ENCODE results near the gene ROR1.
"Not testable (repeated sequence)": the region's sequence is repeated elsewhere in the genome, so short reads cannot be mapped to it uniquely, and the experiment has no call there.

The ROR1 gene

GRCh38 chr1:63759778-63760177, 14.0 kb upstream of the ROR1 start:
- DNase-seq, result no peak

GRCh38 chr1:63770381-63770780, 3.4 kb upstream of the ROR1 start:
- DNase-seq, result no peak

GRCh38 chr1:63772201-63772600, 1.6 kb upstream of the ROR1 start:
- no peak for DNase-seq

GRCh38 chr1:63772876-63773275, 941 bp upstream of the ROR1 start:
- no peak for DNase-seq

DNA sequence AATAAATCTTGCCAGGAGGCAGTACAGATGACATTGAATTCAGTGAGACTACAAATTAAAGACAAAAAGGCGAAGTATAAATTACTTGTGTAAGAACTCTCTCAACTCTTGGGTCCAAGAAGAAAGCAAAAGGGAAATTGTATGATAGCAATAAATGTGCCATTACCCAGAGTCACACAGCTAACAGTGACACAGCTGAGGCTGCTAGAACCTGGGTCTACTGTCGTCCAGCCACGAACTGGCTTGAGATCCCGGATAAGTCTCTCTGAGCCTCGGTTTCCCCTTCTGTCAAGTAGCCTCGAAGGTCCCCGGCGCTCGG, 362 bp upstream of the ROR1 start:
- DNase-seq, result no peak

- DNase-seq, result peak; percentile 81
Observed at GRCh38 chr1:63774617-63775417, 1.0 kb downstream of the ROR1 start.

DNA sequence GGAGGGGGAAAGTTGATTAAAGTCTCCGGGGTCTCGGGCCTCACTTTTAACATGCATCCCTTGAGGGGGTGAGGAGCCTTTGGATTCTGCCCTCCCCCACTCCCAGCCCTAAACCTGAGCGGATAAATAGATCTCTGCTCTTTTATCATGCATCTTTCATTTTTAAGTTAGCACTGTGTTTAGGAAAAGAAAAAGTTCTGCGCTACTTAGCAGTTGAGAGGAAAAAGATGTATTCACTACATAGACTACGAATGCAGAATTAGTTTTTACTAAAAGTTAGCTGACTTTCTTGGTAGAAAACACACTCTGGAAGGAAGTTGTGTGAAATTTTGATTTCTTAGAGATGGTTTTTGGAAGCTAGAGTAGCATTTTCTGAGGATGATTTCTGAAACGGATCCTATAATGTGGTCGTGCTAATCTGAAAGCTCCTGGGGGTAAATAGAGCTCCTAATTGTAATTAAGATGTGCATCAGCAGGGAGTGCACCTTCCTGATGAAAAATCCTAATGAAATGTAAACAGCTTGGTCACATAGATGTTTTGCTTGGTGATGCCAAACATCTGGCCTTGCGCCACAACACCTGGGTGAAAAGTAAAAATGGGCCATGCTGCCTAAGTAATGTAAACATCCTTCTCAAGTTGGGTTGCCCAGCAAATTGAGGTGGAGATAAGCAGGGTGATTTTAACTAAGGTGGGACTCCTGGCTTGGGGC, 1.8 kb downstream of the ROR1 start:
- no peak for DNase-seq

- DNase-seq, result no peak
Observed at GRCh38 chr1:63777286-63777685, 3.5 kb downstream of the ROR1 start.

- no peak for DNase-seq
Observed at GRCh38 chr1:63777965-63778880, 4.4 kb downstream of the ROR1 start.

DNA sequence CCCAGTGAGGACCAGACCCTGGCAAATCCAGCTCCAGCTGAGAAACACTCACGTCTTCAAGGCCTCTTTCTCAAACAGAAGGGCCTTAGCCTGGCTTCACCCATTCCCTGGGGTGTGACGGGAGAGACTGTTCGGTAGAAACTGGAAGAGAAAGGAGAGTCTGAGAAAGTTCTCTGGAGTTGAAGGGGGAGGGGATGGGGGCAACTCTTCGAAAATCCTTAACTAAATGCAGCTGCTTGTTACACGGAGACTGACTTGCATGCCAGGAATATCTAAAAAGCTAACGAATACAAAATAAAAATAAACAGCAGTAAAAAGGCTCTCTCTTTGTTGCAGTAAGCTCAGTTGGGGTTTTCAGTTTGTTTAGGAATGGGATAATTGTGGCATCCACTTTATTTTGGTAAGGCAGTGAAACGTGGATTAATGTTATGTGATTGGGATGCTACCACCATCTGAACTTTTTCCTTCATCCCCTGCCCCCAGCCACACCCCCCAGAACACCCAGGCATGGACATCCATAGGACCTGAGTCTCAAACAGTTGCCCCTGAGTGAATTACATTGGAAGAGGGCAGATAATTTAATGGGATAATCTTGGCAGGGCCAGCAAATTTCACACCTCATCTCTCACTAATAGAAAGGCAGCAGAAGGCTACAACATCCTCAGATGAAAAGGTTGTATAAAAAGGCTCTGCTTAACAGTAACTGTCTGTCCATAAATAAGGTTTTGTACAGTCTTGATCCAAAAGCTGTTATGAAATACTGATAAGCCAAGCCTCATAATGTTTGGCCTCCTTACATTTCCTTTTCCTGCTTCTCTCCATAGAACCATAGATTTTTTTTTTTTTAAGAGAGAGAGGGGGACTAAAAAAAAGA, 5.8 kb downstream of the ROR1 start:
- no peak for DNase-seq

DNA sequence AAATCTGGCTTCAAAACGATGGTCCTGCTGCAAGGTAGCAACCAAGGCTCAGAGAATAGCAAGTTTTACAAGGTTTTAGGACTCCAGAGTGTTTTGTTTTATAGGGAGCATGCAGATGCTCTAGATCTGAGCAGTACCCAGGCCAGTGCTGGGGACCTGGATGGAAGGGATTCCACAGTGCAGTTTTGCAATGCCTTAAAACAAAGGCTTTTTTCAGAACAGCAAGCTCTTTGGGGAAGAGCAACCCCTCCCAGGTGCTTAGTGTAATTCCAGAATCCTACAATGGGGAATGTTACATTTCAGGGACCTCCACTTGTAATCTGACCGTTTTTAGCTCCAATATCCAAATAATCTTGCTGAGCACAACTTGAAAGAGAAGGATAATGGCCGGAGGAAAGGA, 6.7 kb downstream of the ROR1 start:
- DNase-seq, result no peak

DNA sequence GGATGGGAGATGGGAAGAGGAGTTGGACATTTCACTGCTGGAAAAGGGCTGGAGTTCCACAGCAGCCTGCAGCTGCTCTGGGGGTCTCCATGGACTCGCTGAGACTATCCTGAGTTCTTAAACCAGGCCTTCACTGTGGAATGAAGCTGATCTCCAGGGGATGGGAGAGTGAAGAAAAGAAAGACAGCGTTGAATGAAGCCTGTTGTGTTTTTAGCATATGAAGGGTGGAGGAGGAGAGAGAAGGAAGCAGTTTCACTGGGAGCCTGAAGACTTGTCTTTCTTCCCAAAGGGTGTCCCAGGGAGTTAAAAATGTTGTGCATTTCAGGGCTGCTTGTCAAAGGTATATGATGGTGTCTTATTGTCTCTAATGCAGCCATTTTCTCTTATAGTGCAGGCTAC, 9.2 kb downstream of the ROR1 start:
- DNase-seq, result no peak

DNA sequence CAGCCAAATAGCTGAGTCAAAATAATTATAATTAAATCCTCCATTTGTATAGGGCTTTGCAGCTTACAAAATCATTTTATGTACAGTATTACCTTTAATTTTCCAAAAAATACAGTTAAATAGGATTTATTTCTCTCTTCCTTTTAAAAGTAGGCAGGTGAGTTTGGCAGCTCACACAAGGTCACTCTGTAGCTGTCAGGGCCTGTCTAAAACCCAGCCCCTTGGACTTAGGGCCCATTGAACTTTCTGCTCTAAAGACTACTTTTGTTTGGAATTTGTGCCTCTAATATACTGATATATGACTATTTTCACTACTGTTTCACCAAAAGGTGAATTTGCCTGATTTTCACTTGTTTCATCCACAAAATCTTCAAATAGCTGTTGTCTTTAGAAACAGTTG, 10.3 kb downstream of the ROR1 start:
- DNase-seq, result no peak

DNA sequence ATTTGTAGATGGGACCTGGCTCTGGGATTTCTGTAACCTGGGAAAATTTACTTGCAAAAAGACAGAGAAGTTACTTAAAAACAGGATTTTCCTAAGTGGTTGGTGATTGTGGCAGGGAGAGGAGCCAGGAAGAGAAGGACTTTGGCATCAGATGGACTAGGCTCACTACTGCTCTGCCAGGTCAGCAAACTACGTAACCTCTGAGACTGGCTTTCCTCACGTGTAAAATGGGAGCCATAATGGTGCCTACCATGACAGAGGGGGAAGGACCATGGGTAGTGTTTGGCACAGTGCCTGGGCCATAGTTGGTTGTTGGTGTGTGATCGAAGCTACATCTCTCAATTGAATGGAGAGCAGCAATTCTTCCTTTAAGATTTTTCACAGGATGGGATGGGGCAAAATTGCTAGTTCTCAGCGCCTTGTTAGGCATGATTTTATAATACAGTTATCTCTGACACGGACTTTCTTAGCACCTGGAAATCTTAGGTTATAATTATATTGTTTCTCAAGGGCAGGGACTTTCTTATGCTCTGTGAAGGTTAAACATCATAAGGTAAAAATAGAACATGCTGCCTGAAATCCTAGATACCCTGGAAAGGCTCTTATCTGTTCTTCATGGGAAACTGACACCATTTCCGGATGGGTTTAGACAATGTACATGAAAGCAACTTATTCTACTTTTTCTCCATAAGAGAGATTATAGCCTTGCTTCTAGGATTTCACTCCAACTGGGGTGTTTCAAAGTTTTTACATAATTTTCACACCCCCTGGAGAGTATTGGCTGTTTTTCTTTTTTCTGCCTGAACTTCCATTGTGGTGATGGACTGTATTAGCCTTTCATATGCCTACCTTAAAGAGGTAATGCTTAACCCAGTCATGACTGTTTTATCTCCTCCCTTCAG, 10.9 kb downstream of the ROR1 start:
- no peak for DNase-seq

- not testable (repeated sequence) for DNase-seq
Observed at GRCh38 chr1:63787270-63787669, 13.5 kb downstream of the ROR1 start.

GRCh38 chr1:63787875-63788274, 14.1 kb downstream of the ROR1 start:
- DNase-seq, result no peak

DNA sequence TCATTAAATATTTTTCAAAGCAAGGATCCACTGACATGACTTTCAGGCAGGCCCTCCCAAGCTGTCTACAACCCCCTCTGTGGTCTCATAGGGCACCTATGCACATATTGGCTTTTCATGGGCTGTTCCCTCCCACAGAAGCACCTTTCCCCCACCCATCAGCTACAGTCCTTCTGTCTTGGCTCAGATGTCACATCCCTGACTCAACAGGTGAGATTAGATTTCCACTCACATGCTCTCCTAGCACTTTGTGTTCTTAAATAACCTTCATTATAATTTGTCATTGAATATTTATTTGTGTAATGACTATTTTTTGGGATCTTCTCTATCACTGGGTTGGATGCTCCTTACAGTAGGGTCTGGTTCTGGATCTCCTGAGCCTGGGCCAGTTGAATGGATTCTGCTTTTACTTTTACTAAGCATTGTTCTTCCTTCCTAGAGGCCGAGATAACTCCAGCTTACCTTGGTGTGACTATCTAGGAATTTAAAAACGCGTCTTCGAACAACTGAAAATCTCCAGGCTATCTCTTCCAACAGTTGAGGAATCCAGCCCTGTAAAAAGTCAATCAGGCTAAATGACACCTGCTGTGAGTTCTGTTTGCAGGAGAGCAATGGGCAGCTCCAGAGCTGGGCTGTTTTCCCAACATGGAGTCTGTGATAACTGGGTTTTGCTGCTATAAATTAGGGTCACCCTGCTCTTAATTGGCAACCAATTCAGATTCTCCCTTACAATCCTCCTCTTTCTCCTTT, 16.2 kb downstream of the ROR1 start:
- DNase-seq, result no peak

GRCh38 chr1:63790989-63791388, 17.2 kb downstream of the ROR1 start:
- DNase-seq, result no peak

DNA sequence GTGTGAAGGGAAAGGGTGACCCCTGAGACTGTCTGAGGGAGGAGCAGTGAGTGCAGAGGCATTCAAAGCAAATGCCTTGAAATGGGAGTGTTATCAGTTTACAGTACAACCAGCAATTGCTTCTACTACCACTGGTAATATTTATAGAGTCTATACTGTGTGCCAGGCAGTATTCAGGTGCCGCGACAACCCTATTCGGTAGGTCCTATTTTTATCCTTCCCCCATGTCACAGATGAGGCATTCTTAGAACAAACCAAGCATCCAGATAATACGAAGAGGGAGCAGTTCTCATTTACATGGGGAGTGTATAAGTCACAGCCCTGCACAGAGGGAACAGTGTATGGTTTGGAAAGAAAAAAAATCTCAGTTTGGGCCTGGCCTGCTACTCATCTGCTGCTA, 18.3 kb downstream of the ROR1 start:
- no peak for DNase-seq

- no peak for DNase-seq
Observed at GRCh38 chr1:63793741-63794240, 20.0 kb downstream of the ROR1 start.

DNA sequence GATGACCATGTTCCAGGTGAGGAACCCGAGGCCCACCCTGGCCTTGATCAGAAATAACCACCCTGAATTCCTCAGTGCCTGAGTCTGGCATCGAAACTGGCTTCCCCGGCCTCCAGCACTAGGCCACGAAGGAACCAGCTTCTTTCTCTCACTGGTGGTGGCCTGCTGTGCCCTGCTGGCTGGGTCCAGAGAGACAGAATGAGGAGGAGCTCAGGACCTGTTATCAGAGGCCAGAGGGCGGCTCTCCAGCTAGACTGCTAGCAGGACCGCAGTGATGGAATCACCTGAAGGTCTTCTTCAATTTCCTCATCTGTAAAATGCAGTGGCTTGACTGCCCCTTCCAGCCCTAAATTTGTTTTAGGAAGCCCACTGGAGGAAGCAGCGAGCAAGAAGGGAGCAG, 20.5 kb downstream of the ROR1 start:
- DNase-seq, result no peak

Data from right forelimb (tissue), 1 donor.